Lower leg skin (tissue), 3 donors: Measurements from ENCODE around the gene RAB3C.

Source experiments
- CTCF ChIP-seq, 3 donors: fragments of 450-650 bp; IDR thresholded peaks; one replicate each; pipeline ENCODE4 v1.5.1; 2016; ENCODE audit warnings: antibody characterized with exemption in 3 of 3, mild to moderate bottlenecking in 3 of 3, moderate library complexity in 2 of 3
- POLR2A ChIP-seq, 2 donors: fragments of 450-650 bp; IDR thresholded peaks; one replicate each; pipeline ENCODE4 v1.6.1; 2016 to 2017; ENCODE audit warnings: antibody characterized with exemption in 2 of 2, mild to moderate bottlenecking in 1 of 2, moderate library complexity in 1 of 2

GRCh38 chr5:58699762-58700118 is 116.9 kb downstream of the RAB3C start:
- TF ChIP-seq CTCF (IDR thresholded peaks at IDR 0.05) (no peak), POLR2A (IDR thresholded peaks at IDR 0.05) (no peak)
